HCT116 (cell line): Measurements from ENCODE around the gene BNC2. TPM values are rescaled to one million over a fixed set of nuclear protein-coding genes. Genes with fewer than 3 reads are reported as not detected.

ENCODE experiments used
- ATAC-seq: fragments of 200-7000 bp; cut with Tn5 transposase; 2 replicates; pipeline ENCODE4 v1.9.1; 2020; ENCODE audit warnings: mild to moderate bottlenecking, moderate library complexity
- BruUV-seq: library from RNA; stranded (reverse); fragments of 400-500 nt; replicated peaks from 2 replicates; lab custom pipeline; 2021; lab: Mats Ljungman, UMichigan
- CTCF ChIA-PET: fragments of 300-600 bp; sonication (Branson Sonifier 250); formaldehyde crosslinking; loops from one replicate; lab custom pipeline; 2021; ENCODE audit warnings: antibody characterized with exemption; lab: Charles Lee
- POLR2A ChIA-PET: fragments of 300-600, 350-600 bp; sonication (Branson Sonifier 250); formaldehyde crosslinking; loops from one replicate; lab custom pipeline; 2021; ENCODE audit warnings: antibody characterized with exemption; lab: Charles Lee
- RAD21 ChIA-PET, 2 experiments: fragments of 300-600 bp; sonication (Branson Sonifier 250); formaldehyde crosslinking; loops; one replicate each; lab custom pipeline; 2023; ENCODE audit warnings: low total read pairs in 2 of 2; ENCODE audit not compliant: uncharacterized antibody in 2 of 2, unreplicated experiment in 2 of 2, low non-redundant PET in 1 of 2; lab: Charles Lee
- DNase-seq: peaks from one replicate; pipeline ENCODE4 v3.0.0-alpha.2; 2010; ENCODE audit warnings: low read depth, low spot score
- H2AFZ ChIP-seq: fragments of 200-600 bp; shearing (Covaris generic), sonication (generic); 2 replicates; pipeline ENCODE4 v1.6.1; 2017; ENCODE audit warnings: low read depth, mixed run types, mixed read lengths, antibody characterized with exemption, low read length; ENCODE audit not compliant: poor library complexity, severe bottlenecking
- H3K27ac ChIP-seq: 2 replicates; pipeline ENCODE4 v1.5.1; 2012; ENCODE audit warnings: low read depth, low read length
- H3K27me3 ChIP-seq: fragments of 200-600 bp; sonication (generic); 2 replicates; pipeline ENCODE4 v1.6.1; 2016; ENCODE audit warnings: mixed run types, low read length, mixed read lengths; ENCODE audit not compliant: insufficient read depth
- H3K36me3 ChIP-seq, 2 experiments: fragments of 200-500 bp in 1 of 2; fragments of 200-600 bp in 1 of 2; sonication (Bioruptor generic) in 1 of 2; sonication (generic) in 1 of 2; 2 replicates each; pipeline versions ENCODE4 v1.5.1 to v1.6.1; 2014 to 2016; ENCODE audit warnings: low read length in 2 of 2, inconsistent platforms in 1 of 2, mixed read lengths in 1 of 2, mixed run types in 1 of 2; ENCODE audit not compliant: insufficient read depth in 2 of 2, control insufficient read depth in 1 of 2
- H3K4me1 ChIP-seq, 2 experiments: fragments of 200-600 bp in 1 of 2; sonication (generic) in 1 of 2; 2 replicates each; pipeline versions ENCODE4 v1.5.1 to v1.6.1; 2012 to 2017; ENCODE audit warnings: low read length in 2 of 2, inconsistent platforms in 1 of 2, mild to moderate bottlenecking in 1 of 2, mixed read lengths in 1 of 2, mixed run types in 1 of 2, moderate library complexity in 1 of 2; ENCODE audit not compliant: insufficient read depth in 2 of 2, control insufficient read depth in 1 of 2
- H3K4me2 ChIP-seq: fragments of 200-600 bp; sonication (generic); 2 replicates; pipeline ENCODE4 v1.6.1; 2017; ENCODE audit warnings: mixed run types, low read length, mixed read lengths
- H3K4me3 ChIP-seq, 2 experiments: fragments of 200-600 bp in 1 of 2; sonication (generic) in 1 of 2; replicated peaks in 1 of 2; 2 replicates each; pipeline ENCODE4 v1.5.1; 2011 to 2016; ENCODE audit warnings: low read length in 2 of 2, control low read depth in 1 of 2, low read depth in 1 of 2, mild to moderate bottlenecking in 1 of 2, mixed read lengths in 1 of 2, mixed run types in 1 of 2
- H3K79me2 ChIP-seq: fragments of 200-600 bp; sonication (generic); 2 replicates; pipeline ENCODE4 v1.6.1; 2017; ENCODE audit warnings: mild to moderate bottlenecking, mixed run types, low read length, moderate library complexity, mixed read lengths; ENCODE audit not compliant: insufficient read depth
- H3K9ac ChIP-seq: fragments of 200-600 bp; sonication (generic); 2 replicates; pipeline ENCODE4 v1.6.1; 2016; ENCODE audit warnings: low read length, mixed read lengths
- H3K9me2 ChIP-seq: fragments of 200-600 bp; sonication (generic), shearing (Covaris generic); 2 replicates; pipeline ENCODE4 v1.6.1; 2017; ENCODE audit warnings: mixed run types, mild to moderate bottlenecking, moderate library complexity; ENCODE audit not compliant: insufficient read depth
- H3K9me3 ChIP-seq, 2 experiments: fragments of 200-500 bp in 1 of 2; fragments of 200-600 bp in 1 of 2; sonication (Bioruptor generic) in 1 of 2; sonication (generic) in 1 of 2; 2 replicates each; pipeline ENCODE4 v1.6.1; 2014 to 2017; ENCODE audit warnings: low read length in 2 of 2, mixed read lengths in 2 of 2, inconsistent platforms in 1 of 2, low read depth in 1 of 2, mild to moderate bottlenecking in 1 of 2, mixed run types in 1 of 2, moderate library complexity in 1 of 2; ENCODE audit not compliant: control insufficient read depth in 1 of 2, insufficient read depth in 1 of 2
- H4K20me1 ChIP-seq: fragments of 200-600 bp; sonication (generic), shearing (Covaris generic); 2 replicates; pipeline ENCODE4 v1.6.1; 2017; ENCODE audit warnings: mixed run types, mild to moderate bottlenecking, moderate library complexity; ENCODE audit not compliant: insufficient read depth
- CBX3 ChIP-seq: IDR thresholded peaks from 2 replicates; pipeline ENCODE4 v1.6.1; 2012; ENCODE audit warnings: low read depth
- CEBPB ChIP-seq: IDR thresholded peaks from 2 replicates; pipeline ENCODE4 v1.6.1; 2012; ENCODE audit warnings: low read depth
- EGR1 ChIP-seq: IDR thresholded peaks from 2 replicates; pipeline ENCODE4 v1.6.1; 2012; ENCODE audit warnings: low read depth
- ELF1 ChIP-seq: IDR thresholded peaks from 2 replicates; pipeline ENCODE4 v1.6.1; 2012; ENCODE audit warnings: low read depth, borderline replicate concordance
- EZH2 ChIP-seq: fragments of 200-600 bp; sonication (generic); IDR thresholded peaks from 2 replicates; pipeline ENCODE4 v1.6.1; 2017; ENCODE audit warnings: antibody characterized with exemption, mixed run types
- FOSL1 ChIP-seq: IDR thresholded peaks from 2 replicates; pipeline ENCODE4 v1.6.1; 2012; ENCODE audit warnings: low read depth
- JUND ChIP-seq: IDR thresholded peaks from 2 replicates; pipeline ENCODE4 v1.6.1; 2012
- MAX ChIP-seq: IDR thresholded peaks from 2 replicates; pipeline ENCODE4 v1.6.1; 2012
- POLR2AphosphoS5 ChIP-seq: IDR thresholded peaks from 2 replicates; pipeline ENCODE4 v1.6.1; 2011; ENCODE audit warnings: mild to moderate bottlenecking, low read depth, low read length, moderate library complexity
- RAD21 ChIP-seq: IDR thresholded peaks from 2 replicates; pipeline ENCODE4 v1.6.1; 2012; ENCODE audit warnings: low read depth, mild to moderate bottlenecking
- REST ChIP-seq: IDR thresholded peaks from 2 replicates; pipeline ENCODE4 v1.6.1; 2012; ENCODE audit warnings: low read depth
- SIN3A ChIP-seq: IDR thresholded peaks from 2 replicates; pipeline ENCODE4 v1.6.1; 2012; ENCODE audit warnings: low read depth
- SRF ChIP-seq: IDR thresholded peaks from 2 replicates; pipeline ENCODE4 v1.6.1; 2012; ENCODE audit warnings: low read depth
- ZBTB33 ChIP-seq: IDR thresholded peaks from 2 replicates; pipeline ENCODE4 v1.6.1; 2011; ENCODE audit warnings: mild to moderate bottlenecking, low read length, moderate library complexity; ENCODE audit not compliant: insufficient replicate concordance; ENCODE audit errors: extremely low read depth
- ZNF274 ChIP-seq: fragments of 200-500 bp; sonication (Bioruptor generic); IDR thresholded peaks from 2 replicates; pipeline ENCODE4 v1.6.1; 2014; ENCODE audit warnings: mild to moderate bottlenecking, low read depth, low read length, inconsistent platforms
- intact Hi-C: fragments of 100-400 bp; cut with micrococcal nuclease; formaldehyde crosslinking; loops from 2 replicates; pipeline ENCODE4 v1.10.0; 2022
- total RNA-seq: library from RNA; stranded (reverse); gene quantifications from one replicate; pipeline ENCODE4 v1.2.1, GENCODE V29; 2021; ENCODE audit not compliant: unreplicated experiment
- TF ChIP-seq, protein P1 (sequence below): IDR thresholded peaks from 2 replicates; pipeline ENCODE4 v1.6.1; 2012

BNC2 gene
- total RNA-seq, 1 experiment from 2014 or later: 0.37 TPM

DNA sequence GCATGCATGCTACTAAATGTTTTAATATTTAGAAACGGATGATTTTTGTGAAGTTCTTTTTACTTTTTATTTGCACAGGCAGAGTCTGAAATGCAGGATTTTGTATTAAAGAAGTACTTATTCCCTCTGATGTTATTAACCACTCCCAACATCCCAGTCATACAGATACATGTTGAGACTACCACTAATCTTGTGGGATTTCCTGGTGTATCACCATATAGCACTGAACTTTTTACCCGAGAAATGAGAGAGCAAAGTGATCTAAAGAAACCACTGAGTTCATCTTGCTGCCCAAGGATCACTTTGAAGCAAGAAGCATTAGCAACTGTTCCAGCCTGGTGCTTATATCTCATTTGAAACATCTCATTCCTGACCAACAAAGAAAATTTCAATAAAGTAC lies 443.8 kb downstream of the BNC2 start:
- DNase-seq (no peak), ATAC-seq (no peak)
- H3K9ac ChIP-seq: no peak overlapping the region
- POLR2A ChIA-PET: no interaction called here
- no TSS peak for BruUV-seq
- H4K20me1 ChIP-seq: no peaks in the 10 kb centered on the region
- CTCF ChIA-PET: no interaction called here
- no peak overlapping the region for H3K27ac ChIP-seq
- no peak overlapping the region for H2AFZ ChIP-seq
- intact Hi-C loops: no loop called here
- H3K4me2 ChIP-seq: no peak overlapping the region
- H3K79me2 ChIP-seq: no peaks in the 10 kb centered on the region
- no peaks in the 10 kb centered on the region for H3K9me2 ChIP-seq
- TF ChIP-seq ELF1 (no peak), MAX (no peak), CEBPB (no peak), FOSL1 (no peak), ZBTB33 (no peak), JUND (no peak)
- H3K9me3 ChIP-seq: no peaks in the 10 kb centered on the region
- no peak overlapping the region for H3K4me3 ChIP-seq
- peaks cover 44% of the 10 kb centered on the region for H3K27me3 ChIP-seq
- RAD21 ChIA-PET: no interaction called here
- no peaks in the 10 kb centered on the region for H3K36me3 ChIP-seq
- no peaks in the 10 kb centered on the region for H3K4me1 ChIP-seq

DNA sequence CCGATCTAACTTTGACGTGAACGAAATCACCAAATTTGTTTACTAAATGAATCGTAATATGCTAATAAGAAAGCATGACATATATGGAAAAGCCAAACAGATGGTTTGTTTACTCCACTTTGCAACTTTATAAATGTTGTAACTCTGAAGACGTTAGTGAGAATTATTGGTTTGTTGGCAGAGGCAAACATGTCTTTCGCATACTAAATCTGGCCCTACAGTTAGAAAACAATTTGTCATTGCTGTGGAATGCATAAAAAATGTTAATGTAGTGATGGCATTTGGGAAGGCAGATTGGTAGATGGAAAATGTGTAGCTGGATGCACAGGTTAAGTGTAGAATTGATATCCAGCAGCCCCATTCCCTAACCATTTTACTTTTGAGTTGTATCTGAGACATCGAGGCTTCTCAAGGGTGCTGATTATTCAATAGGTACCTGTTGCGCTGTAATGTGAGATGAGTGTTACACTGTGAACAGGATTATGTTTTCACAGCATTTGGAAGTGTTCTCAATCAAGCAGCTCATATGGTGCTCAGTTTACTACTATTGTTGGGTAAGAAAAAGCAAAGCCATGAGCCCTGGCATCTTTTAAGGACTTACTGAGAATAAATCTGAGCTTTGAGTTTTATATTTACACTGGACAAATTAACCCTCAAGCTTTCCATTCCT lies 444.8 kb downstream of the BNC2 start:
- POLR2A ChIA-PET: no interaction called here
- H2AFZ ChIP-seq: no peak overlapping the region

More for the DNA sequence above, 444.8 kb downstream of the BNC2 start:
- no TSS peak for BruUV-seq
- no peaks in the 10 kb centered on the region for H3K4me1 ChIP-seq
- peaks cover 44% of the 10 kb centered on the region for H3K27me3 ChIP-seq
- no peaks in the 10 kb centered on the region for H3K9me3 ChIP-seq
- H3K9ac ChIP-seq: no peak overlapping the region
- H3K36me3 ChIP-seq: no peaks in the 10 kb centered on the region
- no peak overlapping the region for H3K4me2 ChIP-seq
- H4K20me1 ChIP-seq: no peaks in the 10 kb centered on the region
- H3K27ac ChIP-seq: no peak overlapping the region
- DNase-seq (no peak), ATAC-seq (no peak)
- no peaks in the 10 kb centered on the region for H3K9me2 ChIP-seq
- H3K4me3 ChIP-seq: no peak overlapping the region
- RAD21 ChIA-PET: no interaction called here
- TF ChIP-seq EZH2 (no peak), ELF1 (no peak), REST (no peak), JUND (no peak), CEBPB (no peak), ZNF274 (no peak), CBX3 (no peak), SIN3A (no peak), POLR2AphosphoS5 (no peak), RAD21 (no peak), EGR1 (no peak), SRF (no peak)
- TF ChIP-seq, protein P1, sequence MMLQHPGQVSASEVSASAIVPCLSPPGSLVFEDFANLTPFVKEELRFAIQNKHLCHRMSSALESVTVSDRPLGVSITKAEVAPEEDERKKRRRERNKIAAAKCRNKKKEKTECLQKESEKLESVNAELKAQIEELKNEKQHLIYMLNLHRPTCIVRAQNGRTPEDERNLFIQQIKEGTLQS: no peak
- no peaks in the 10 kb centered on the region for H3K79me2 ChIP-seq
- intact Hi-C loops: no loop called here
- CTCF ChIA-PET: no interaction called here
